ENCODE results near the gene ATP11A.
"Not testable (repeated sequence)": the region's sequence is repeated elsewhere in the genome, so short reads cannot be mapped to it uniquely, and the experiment has no call there.

ATP11A gene

GRCh38 chr13:112825875-112826274 lies 136.0 kb downstream of the ATP11A start:
- DNase-seq: no peak

- DNase-seq: no peak
These were observed 136.7 kb downstream of the ATP11A start for GRCh38 chr13:112826565-112826964.

GRCh38 chr13:112828082-112828699 lies 138.4 kb downstream of the ATP11A start:
- no peak for DNase-seq

DNA sequence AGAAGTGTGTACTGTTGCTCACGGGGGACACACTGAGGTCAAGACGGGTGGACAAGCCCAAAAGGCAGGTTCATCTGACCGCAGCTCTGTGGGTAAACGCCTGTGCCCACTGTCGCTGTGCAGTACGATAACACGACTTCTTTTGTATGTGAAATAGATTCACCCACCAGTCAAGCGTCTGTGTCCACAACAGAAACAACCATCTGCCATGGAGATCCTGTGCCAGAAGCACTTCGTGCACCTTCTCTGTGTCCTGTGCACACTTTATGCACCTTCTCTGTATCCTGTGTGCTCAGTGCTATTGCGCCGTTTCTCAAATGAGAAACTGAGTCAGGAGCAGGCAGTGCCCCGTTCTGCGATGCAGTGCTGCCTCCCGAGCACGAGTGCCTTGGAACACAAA lies 138.9 kb downstream of the ATP11A start:
- DNase-seq: no peak

DNA sequence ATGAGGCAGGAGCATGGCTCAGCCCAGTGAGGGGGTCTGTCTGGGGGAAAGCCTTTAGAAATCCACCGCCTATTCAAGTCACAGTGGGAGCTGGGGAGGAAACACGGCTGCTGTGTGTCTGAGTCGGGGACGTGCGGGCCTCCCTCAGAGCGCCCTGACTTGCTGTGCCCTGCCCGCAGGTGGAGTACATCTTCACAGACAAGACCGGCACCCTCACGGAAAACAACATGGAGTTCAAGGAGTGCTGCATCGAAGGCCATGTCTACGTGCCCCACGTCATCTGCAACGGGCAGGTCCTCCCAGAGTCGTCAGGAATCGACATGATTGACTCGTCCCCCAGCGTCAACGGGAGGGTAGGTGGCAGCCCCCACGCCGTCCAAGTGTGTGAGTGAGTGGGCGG lies 141.4 kb downstream of the ATP11A start:
- DNase-seq: no peak

GRCh38 chr13:112831801-112832200 lies 142.0 kb downstream of the ATP11A start:
- no peak for DNase-seq

DNA sequence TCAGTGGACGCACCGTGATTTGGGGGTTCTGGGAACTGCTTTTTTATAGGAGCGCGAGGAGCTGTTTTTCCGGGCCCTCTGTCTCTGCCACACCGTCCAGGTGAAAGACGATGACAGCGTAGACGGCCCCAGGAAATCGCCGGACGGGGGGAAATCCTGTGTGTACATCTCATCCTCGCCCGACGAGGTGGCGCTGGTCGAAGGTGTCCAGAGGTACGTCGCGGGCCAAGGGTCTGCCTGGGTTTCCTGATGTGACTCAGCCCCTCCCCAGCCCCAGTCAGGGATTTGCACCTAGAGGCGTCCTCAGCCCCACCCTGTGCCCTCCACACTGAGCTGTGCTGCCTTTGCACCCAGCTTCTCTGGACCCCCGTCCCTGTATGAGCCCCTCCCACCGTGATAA lies 143.0 kb downstream of the ATP11A start:
- no peak for DNase-seq

DNA sequence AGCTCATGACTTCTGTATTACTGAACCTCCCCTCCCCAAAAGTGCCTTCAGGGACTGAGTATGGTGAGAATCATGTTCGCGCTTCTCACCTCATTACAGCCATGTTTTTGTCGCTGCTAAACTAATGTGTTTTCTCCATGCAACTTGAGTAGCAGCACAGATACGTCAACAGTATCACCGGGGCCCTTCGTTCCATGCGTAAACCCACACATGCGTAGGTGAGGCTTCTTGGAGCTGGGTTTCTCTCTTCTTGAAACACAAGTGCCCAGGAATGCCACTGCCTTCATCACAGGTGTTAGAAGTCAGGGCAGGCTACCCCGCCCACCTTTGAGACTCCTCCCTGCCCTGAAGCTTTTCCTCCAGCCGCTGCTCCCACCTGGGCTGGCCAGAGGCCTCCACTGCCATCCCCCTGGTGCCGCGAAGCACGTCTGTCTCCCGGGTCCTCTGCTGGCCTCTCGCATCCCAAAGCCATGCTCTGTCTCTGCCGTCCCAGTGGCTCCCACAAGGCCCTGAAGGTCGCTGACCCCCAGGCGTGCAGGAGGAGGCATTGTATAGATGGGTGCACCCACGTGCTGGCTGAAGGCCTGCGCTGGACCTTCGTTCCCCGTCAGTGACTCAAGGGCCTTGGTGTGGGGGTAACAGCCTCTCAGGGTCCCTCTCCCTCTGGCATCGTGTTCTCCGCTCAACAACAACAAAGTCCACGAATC lies 143.9 kb downstream of the ATP11A start:
- no peak for DNase-seq

DNA sequence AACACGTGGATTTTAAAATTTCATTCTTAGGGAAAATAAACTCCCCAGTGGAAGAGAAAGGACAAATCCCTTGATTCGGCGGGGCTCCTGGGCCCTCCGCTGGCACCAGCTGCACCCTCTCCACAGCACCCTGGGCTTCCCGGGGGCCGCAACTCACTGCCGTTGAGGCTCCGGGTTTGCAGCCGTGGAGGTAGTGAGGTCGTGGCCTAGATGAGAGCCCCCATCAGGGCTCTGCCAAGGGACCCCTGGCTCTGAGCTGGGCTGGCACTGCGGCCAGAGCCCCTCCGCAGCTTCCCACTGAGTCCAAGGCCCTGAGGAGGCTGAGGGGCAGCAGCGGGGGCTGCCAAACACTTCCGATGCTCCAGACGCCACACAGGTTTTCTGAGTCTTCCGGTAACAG lies 145.5 kb downstream of the ATP11A start:
- no peak for DNase-seq

DNA sequence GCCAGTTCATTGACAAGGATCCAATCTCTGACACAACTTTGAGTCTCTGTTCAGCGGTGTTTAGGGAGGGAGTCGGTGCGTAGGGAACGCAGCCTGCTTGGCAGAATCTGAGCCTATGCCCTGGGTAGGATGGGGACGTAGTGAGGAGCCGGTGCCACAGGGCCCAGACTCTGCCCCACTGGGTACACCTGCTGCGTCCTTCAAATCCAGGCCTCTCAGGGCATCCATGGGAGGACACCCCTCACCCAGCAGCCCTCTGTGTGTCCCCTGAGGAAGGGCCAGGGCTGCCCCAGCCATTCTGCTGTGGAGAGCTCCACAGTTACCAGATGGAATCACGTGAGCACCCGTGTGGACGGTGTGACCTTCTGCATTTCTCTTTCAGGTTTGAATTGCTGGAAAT lies 146.0 kb downstream of the ATP11A start:
- no peak for DNase-seq

- DNase-seq: no peak
These were observed 147.1 kb downstream of the ATP11A start for GRCh38 chr13:112836940-112837339.

DNA sequence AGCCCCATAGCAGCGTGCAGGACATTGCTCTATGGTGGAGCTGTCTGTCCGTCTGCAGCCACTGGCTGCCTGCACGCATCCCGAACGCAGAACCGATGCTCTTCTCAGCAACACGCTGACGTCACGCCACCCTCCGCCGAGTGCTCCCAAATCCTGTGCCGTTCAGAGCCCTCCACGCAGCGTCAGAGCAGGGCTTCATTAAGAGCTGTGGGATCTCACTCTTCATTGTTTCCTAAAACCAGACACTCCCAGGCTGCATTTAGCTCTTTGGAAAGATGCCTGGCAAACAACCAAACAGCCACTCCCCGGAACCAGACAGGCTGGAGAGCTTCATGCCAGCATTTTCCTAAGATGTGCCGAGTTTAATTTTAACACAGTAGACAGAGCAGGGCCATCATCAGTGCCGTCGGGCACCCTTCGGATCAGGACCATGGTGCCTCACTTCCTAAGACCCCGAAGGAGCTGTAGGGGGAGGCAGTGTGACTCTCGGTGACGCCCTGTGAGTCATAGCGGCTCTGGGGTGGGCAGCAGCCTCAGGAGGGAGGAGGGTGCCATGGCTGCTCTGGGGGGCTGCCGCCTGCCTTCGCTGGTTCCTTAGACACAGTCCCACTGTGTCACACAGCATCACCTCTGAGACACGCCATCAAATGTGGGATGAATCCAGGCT lies 147.7 kb downstream of the ATP11A start:
- DNase-seq: no peak

GRCh38 chr13:112838038-112838841 lies 148.4 kb downstream of the ATP11A start:
- no peak for DNase-seq

- no peak for DNase-seq
These were observed 148.9 kb downstream of the ATP11A start for GRCh38 chr13:112838842-112839117.

DNA sequence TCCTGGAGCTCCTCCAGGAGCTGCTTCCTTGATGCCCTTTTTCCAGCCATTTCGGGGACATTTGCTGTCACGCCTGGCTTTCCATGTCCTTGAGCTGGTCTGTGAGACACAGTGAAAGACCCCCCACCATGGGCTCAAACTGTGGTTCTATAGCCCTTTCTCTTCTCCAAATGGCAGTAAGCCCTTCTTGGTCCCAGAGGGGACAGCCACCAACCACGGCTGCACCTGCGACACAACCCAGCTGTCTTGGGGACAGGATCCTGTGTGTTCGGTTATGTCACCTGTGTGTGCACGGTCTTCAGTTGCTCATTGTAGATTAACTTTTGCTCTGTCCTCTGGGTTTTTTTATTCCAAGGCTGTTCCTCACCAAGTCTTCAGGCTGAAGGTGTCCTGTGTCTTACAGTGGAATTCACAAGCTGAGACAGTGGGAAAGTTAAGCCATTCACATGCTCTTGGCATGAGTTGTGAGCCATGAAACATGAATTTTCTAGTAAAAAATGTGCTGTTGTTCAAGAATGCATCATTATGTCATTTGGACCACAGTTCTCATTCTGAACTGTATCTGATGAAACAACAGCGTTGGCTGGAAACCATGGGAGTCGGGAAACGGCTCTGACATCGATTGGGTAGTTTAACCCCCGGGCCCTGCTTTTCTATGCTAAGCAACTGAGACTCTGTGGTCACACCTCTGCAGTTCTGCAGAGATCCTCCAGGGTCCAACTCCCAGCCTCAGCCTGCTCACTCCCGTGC lies 149.7 kb downstream of the ATP11A start:
- no peak for DNase-seq

GRCh38 chr13:112840472-112841302 lies 150.8 kb downstream of the ATP11A start:
- DNase-seq: no peak

DNA sequence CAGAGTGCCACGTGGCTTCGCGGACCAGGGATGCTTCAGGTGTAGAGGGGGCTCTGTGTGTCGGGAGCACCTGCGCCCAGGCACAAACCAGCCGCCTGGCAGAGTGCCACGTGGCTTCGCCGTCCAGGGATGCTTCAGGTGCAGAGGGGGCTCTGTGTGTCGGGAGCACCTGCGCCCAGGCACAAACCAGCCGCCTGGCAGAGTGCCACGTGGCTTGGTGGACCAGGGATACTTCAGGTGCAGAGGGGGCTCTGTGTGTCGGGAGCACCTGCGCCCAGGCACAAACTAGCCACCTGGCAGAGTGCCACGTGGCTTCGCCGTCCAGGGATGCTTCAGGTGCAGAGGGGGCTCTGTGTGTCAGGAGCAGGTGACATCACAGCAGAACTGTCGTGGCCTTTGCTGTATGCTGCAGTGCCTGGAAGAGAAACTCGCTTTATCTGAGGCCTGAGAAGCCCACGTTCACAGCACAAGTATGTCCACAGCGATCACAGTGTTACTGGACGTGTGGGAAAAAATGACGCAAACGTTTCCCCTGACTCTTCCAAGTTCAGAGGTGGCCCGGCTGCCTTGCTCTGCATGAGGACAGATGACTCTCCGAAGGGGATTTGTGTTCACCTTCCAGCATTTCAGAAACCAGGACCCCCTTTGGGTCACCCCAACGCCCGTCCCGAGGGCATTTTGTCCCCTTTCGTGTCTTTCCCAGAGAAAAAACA lies 151.6 kb downstream of the ATP11A start:
- DNase-seq: not testable (repeated sequence)

DNA sequence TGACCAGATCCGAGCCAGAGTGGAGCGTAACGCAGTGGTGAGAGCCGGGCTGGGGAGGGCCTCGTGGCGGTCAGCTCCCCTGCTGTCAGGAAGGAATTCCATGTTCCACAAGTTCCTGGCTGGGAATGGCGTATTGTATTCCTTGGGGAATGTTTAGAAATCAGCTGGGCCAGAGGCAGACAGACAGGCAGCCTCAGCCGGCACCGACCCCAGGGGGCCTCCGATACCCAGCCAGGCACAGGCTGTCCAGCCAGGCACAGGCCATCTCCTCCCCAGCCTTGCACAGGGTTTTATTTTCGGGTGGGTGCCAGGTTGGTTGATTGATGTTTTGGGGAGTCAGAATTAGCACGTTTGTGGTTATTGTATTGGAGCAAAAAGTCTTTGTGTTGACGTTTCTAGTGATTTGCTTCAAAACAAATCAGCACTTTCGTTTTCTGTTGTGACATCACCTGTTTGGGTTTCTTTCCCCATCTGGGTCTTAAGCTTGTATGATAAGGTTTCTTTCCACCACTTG lies 152.6 kb downstream of the ATP11A start:
- no peak for DNase-seq

DNA sequence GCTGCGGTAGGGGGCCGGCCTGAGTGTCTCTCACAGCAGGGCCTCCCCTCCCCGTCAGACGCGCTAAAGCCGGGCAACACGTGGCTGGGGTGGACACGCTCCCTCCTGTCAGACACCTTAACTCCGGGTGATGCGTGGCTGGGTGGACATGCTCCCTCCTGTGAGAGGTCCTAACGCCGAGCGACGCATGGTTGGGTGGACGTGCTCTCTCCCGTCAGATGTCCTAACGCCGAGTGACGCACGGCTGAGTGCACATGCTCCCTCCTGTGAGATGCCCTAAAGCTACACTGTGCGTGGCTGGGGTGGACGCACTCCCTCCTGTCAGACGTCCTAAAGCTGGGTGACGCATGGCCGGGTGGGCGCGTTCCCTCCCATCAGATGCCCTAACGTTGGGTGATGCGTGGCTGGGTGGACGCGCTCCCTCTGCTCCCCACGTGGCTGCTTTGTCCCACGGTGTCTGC lies 153.1 kb downstream of the ATP11A start:
- no peak for DNase-seq

DNA sequence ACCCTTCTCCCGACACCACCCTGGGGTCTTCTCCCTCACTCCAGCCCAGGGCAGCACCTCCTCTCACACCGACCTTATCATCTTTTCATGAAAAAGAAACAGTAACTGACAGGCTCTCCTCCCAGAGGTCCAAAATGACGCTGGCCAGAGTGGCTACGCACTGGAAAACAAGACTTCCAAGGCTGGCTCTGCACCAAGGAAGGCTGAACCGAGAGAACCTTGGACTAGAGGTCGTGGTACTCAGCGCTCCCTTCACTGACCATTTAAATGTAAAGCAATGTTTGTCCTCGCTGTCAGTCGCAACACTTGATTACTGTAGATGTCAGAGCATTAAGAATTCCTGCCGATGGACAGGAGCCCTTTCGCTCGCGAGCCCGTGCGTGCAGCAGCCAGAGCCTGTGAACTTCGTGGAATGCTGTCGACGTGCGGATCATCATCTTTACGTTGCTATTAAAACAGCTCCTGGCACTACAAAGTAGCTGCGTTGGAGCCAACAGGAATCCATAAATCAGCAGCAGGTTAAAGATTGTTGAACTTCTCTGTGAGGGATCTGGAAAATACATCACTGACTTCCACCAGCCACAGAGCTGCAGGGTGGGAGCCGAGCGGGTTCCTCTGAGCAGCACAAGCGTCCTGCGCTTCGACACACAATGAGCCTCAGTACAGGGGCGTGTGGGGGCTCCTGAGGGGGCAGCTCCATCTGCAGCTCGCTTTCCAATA lies 153.7 kb downstream of the ATP11A start:
- DNase-seq: no peak

Measured in CD4-positive, alpha-beta T cell treated with Interleukin-10 for 1 hour (primary cell).